GM13977 (cell line): ENCODE results near the gene CTF1.

Experiments used
- DNase-seq: peaks from one replicate; pipeline ENCODE4 v3.0.0; 2012; ENCODE audit warnings: low spot score
- in situ Hi-C: fragments of 300-500 bp; cut with MboI; formaldehyde crosslinking; loops from one replicate; pipeline ENCODE4 v1.12.0; 2022; ENCODE audit warnings: low sequenced_read_pairs, low pct_unique_long_range_greater_than_20kb, mixed read lengths, inconsistent platforms; ENCODE audit not compliant: unreplicated experiment
- TF ChIP-seq, protein P1 (sequence below): IDR thresholded peaks from 2 replicates; pipeline ENCODE4 v1.5.1; 2012; ENCODE audit warnings: mild to moderate bottlenecking, control low read depth; ENCODE audit not compliant: insufficient read depth; ENCODE audit errors: extremely low read depth, missing control alignments

Gene CTF1

DNA sequence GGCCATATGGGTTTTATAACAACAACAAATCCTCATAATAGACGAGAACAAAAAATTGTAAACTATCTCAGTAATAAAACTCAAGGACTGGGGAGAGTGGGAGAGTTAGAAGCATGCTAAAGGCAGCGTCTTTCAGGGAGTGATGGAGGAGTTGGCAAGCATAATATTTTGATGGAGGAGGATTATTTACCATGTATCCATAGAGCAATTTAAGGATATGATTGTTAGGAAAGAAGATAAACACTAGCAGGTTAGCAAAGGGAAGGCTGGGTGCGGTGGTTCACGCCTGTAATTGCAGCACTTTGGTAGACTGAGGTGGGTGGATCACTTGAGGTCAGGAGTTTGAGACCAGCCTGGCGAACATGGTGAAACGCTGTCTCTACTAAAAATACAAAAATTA is 30.4 kb upstream of the CTF1 start:
- TF ChIP-seq, protein P1, sequence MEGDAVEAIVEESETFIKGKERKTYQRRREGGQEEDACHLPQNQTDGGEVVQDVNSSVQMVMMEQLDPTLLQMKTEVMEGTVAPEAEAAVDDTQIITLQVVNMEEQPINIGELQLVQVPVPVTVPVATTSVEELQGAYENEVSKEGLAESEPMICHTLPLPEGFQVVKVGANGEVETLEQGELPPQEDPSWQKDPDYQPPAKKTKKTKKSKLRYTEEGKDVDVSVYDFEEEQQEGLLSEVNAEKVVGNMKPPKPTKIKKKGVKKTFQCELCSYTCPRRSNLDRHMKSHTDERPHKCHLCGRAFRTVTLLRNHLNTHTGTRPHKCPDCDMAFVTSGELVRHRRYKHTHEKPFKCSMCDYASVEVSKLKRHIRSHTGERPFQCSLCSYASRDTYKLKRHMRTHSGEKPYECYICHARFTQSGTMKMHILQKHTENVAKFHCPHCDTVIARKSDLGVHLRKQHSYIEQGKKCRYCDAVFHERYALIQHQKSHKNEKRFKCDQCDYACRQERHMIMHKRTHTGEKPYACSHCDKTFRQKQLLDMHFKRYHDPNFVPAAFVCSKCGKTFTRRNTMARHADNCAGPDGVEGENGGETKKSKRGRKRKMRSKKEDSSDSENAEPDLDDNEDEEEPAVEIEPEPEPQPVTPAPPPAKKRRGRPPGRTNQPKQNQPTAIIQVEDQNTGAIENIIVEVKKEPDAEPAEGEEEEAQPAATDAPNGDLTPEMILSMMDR: no peak
- DNase-seq: no peak
- in situ Hi-C loops: no loop called here

DNA sequence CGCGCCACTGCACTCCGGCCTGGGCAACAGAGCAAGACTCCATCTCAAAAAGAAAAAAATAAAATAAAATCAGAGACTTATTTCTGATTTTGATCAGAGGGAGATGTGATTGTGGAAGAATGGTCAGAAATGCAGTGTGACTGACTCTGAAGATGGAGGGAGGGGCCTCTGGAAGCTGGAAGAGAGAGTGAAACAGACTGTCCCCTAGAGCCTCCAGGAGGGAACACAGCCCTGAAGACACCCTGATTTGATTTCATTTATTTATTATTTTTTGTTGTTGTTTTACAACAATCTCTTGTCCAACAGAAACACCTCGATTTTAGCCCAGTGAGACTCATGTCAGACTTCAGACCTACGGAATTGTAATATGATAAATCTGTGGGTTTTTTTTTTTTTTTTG is 28.7 kb upstream of the CTF1 start:
- in situ Hi-C loops: no loop called here
- TF ChIP-seq, protein P1: no peak
- no peak for DNase-seq

DNA sequence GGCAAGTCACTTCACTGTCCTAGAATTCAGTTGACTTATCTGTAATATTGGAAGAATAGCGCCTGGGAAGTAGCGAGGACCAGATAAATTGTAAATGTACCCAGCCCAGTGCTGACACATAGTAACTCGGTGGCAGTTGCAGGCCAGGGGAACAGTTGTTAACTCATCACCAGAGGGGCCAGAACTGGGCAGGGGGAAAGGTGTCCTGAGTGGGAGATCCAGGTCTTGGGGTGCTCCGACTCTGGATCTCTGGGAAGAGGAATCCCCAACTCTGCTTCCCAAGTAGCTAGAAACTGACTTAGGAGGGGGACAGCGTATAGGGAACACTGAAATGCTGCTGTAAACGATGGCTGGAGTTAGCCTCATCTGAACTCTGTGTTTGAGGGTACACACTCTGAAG is 25.5 kb upstream of the CTF1 start:
- in situ Hi-C loops: no loop called here
- no peak for DNase-seq
- TF ChIP-seq, protein P1: no peak

DNA sequence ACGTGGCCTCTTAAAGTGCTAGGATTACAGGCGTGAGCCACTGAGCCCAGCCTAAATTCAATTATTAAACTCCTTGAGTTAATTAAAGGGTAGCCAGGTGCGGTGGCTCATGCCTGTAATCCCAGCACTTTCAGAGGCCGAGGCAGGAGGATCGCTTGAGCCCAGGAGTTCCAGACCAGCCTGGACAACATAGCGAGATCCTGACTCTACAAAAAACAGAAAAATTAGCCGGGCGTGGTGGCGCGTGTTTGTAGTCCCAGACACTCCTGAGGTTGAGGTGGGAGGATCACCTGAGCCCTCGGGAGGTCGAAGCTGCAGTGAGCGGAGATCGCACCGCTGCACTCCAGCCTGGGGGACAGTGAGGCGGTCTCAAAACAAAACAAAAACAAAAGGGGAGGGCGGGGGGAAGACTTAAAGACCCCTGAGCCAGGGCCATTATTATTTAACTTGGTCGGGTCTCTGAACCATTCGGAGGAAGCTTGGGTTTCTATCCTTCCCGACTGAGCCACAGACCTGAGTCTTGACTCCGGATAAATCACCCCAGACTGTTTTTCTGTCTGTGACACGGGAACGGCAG is 22.1 kb upstream of the CTF1 start:
- in situ Hi-C loops: no loop called here

DNA sequence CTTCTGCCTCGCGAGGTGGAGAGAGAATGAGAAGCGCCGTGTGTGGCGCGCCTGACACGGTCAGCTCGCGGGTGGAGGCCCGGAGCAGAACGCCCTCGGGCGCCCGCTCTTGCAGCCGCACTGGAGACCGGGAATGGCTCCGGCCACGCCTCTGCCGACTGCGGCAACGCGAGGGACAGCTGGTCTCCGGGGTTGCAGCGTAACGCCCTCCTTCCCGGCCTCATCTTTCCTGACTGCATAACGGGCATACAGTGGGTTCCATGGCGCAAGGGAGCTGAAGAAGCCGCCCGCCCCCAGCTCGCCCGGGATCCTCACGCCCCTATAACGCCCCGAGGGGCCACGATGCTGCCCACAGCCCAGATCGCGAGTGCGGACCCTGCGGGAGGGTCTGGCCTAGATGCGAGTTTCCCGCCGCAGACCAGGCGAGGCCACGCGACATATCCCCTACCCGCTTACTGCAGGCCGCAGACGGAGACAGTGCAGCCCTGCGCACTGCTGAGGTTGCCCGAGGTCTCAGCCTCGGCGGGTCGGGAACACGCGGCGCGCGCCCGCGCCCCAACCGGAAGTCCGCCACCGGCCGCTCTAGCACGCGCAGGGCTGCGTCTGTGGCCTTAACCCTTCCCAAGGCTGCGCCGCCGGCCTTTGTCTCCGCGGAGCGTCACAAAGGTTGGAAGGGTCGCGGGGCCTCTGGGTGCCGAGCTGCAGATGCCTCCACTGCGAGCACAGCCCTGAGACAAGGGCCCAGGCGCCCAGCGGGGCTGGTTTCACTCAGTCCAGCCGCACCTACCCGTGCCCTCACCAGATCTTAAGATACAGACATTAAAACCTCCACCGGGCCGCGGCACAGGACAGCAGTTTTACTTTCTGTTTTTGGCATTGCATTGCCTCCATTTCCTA is 21.3 kb upstream of the CTF1 start:
- DNase-seq: peak; percentile 85
- in situ Hi-C loops: no loop called here
- TF ChIP-seq, protein P1: no peak

More for the DNA sequence above, 22.1 kb upstream of the CTF1 start:
- TF ChIP-seq, protein P1: no peak
- DNase-seq: no peak

DNA sequence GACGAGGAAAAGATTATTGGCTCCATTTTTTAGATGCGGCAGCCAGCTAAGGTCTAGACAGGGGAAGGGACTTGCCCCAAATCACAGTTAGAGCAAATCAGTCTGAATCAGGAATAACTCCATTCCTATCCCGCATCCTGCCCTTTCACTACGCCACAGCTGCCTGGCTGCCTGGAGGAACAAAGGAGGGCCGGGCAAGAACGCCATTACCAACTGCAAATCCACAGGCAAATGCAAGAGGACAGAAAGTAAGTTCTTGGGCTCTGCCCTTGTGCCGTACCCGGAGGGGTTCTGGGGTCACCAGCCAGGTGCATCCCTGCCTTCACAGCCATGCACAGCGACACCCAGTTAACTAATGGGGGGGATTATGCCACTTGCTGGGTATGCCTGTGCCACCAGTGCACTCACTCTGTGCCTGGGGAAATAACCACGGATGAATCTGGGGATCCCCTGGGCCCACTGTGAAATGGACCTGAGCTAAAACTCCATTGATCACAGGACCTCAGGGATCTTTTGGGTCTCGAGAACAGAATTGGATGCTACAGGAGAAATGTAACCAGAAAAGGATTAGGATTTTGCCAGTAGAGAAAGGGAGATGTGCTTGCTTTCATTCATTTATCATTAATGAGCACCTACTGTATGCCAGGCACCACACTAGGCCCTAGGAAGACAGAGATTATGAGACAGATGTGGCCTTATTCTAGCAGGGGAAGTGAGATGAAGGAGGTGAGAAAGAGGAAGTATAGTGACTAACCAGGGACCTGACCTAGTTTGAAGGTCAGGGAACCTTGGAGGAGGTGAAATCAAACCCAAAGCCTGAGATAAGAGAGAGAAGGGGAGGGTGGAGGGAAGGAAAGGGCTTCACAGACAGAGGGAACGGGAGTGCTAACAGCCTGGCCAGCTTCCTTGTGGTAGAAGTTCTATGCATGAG is 20.3 kb upstream of the CTF1 start:
- TF ChIP-seq, protein P1: no peak
- DNase-seq: peak; percentile 71
- in situ Hi-C loops: no loop called here
